Upper lobe of left lung (tissue), 6 donors: Measurements from ENCODE around the gene LAD1. TPM values are rescaled to one million over a fixed set of nuclear protein-coding genes. Genes with fewer than 3 reads are reported as not detected.

Experiments
- ATAC-seq, 2 donors: fragments of 200-7000 bp; cut with Tn5 transposase; one replicate each; pipeline ENCODE4 v1.9.1; 2022; ENCODE audit warnings: mild to moderate bottlenecking in 2 of 2, moderate library complexity in 2 of 2; ENCODE audit not compliant: low FRiP score in 2 of 2
- DNase-seq, 2 donors: peaks; one replicate each; pipeline ENCODE4 v3.0.0-alpha.2; 2019 to 2020
- H3K27ac ChIP-seq, 4 donors: fragments of 200-600 bp; sonication (generic); one replicate each; pipeline ENCODE4 v1.5.1; 2016 to 2019
- H3K27me3 ChIP-seq, 4 donors: fragments of 200-600 bp; sonication (generic); one replicate each; pipeline ENCODE4 v1.5.1; 2017 to 2019
- H3K36me3 ChIP-seq, 4 donors: fragments of 200-600 bp; sonication (generic); one replicate each; pipeline ENCODE4 v1.5.1; 2016 to 2019
- H3K4me1 ChIP-seq, 4 donors: fragments of 200-600 bp; sonication (generic); one replicate each; pipeline ENCODE4 v1.5.1; 2018 to 2019
- H3K4me3 ChIP-seq, 4 donors: fragments of 200-600 bp; sonication (generic); one replicate each; pipeline ENCODE4 v1.5.1; 2017 to 2019; ENCODE audit warnings: mild to moderate bottlenecking in 2 of 4, moderate library complexity in 1 of 4
- H3K9me3 ChIP-seq, 4 donors: fragments of 200-600 bp; sonication (generic); one replicate each; pipeline ENCODE4 v1.5.1; 2018 to 2019
- CTCF ChIP-seq, 6 experiments: fragments of 450-650 bp in 4 of 6; fragments of 200-600 bp in 2 of 6; sonication (generic) in 2 of 6; IDR thresholded peaks; one replicate each; pipeline ENCODE4 v1.5.1; 2016 to 2019; ENCODE audit warnings: antibody characterized with exemption in 6 of 6
- EP300 ChIP-seq, 4 donors: sonication (generic); formaldehyde crosslinking; IDR thresholded peaks; one replicate each; pipeline ENCODE4 v1.5.1; 2017; ENCODE audit warnings: antibody characterized with exemption in 4 of 4, control low read depth in 2 of 4
- POLR2A ChIP-seq, 4 donors: fragments of 450-650 bp; IDR thresholded peaks; one replicate each; pipeline ENCODE4 v1.5.1; 2016 to 2017; ENCODE audit warnings: antibody characterized with exemption in 4 of 4, mild to moderate bottlenecking in 2 of 4
- POLR2AphosphoS5 ChIP-seq, 2 donors: sonication (generic); formaldehyde crosslinking; IDR thresholded peaks; one replicate each; pipeline ENCODE4 v1.5.1; 2017; ENCODE audit warnings: antibody characterized with exemption in 2 of 2
- WGBS, 2 donors: methylation state at CpG; one replicate each; pipeline ENCODE4 v1.1.5; 2017 to 2018; 5-methylcytosine and 5-hydroxymethylcytosine counted together
- total RNA-seq, 6 donors: library from RNA; depleted of rRNA in 4 of 6; stranded (reverse); fragments of >200 nt in 4 of 6; gene quantifications; one replicate each; pipeline versions ENCODE4 v1.1.0 to v1.2.1, GENCODE V29; 2016 to 2021
- donor health status: DM: no; HTN: no; CAD: no; lungs with moderate emphysema.
- donor health status: DM: no; HTN: yes; CAD: no; lungs with severe emphysema.

LAD1 gene
- total RNA-seq, 6 donors from 2014 or later, result 12.6 to 48.1 (median 39.1) TPM

DNA sequence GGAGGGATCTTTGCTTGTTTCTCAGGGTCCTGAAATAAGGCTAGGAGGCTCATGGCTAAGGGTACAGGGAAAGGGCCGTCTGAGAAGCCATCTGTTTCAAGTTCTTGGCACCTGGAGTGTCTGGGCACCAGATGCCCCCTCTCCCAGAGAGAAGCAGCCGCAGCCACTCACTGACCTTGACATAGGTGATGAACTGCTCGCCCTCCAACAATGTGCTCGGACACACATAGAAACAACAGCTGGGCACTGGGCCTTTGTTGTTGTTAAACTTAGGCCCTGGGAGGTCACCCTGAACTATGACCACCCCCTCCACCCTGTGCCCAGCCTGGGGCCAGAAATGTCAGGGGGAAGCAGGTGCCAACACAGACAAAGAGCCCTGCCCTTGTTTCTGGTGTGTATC is 31.7 kb upstream of the LAD1 start:
- TF ChIP-seq EP300 (IDR thresholded peaks at IDR 0.05) (no peak), POLR2A (IDR thresholded peaks at IDR 0.05) (no peak), POLR2AphosphoS5 (IDR thresholded peaks at IDR 0.05) (no peak), CTCF (IDR thresholded peaks at IDR 0.05) (no peak)
- Histone ChIP-seq H3K4me1 (peaks cover 0 to 6% (median 6%) of the 10 kb centered on the region in 4 donors), H3K36me3 (no peaks in the 10 kb centered on the region), H3K4me3 (no peak overlapping the region), H3K27ac (no peak overlapping the region), H3K27me3 (no peaks in the 10 kb centered on the region), H3K9me3 (no peaks in the 10 kb centered on the region)
- WGBS, 2 donors, result 81 to 90% methylated on average over 3 to 4 of the region's 4 CpGs
- DNase-seq, result no peak
- ATAC-seq, result no peak

DNA sequence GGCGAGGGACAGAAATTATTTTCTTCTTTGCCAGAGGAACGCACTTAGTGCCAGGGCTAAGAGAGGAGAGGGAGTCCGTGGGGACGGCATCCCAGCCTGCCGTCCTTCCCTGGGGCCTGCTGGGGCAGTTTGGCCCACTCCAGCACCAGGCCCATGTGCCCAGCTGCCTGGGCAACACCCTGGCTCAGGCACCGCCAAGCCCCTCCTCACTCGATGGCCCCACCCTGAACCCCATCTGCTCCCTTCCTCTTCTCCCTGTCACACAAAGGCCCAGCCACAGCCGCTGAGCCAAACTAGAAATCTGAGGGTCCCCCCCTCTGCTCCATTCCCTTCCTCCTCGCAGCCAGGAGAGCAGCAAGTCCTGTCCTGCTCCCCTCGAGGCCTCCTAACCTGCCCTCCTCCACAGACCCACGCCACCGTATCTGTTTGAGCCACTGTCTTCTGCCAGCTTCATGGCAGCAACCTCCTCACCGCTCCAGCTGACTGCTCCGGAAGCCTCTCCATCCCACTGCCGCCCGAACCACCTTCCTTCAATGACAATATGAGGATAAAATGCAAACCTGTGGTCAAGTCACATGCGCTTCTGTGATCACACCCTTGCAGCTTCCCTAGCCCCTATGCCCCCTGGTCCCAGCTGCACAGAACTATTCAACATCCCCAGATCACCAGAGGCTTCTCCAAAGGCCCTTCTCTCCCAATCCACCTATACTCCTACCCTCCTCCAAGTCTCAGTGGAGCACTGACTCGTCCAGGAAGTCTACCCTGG is 30.8 kb upstream of the LAD1 start:
- WGBS, 2 donors, result 89% methylated on average over 18 of the region's 18 CpGs
- Histone ChIP-seq H3K4me3 (no peak overlapping the region), H3K36me3 (no peaks in the 10 kb centered on the region), H3K27ac (no peak overlapping the region), H3K4me1 (no peaks in the 10 kb centered on the region), H3K9me3 (no peaks in the 10 kb centered on the region), H3K27me3 (no peaks in the 10 kb centered on the region)
- no peak for TF ChIP-seq POLR2AphosphoS5 (IDR thresholded peaks at IDR 0.05)
- TF ChIP-seq POLR2A (IDR thresholded peaks at IDR 0.05), result no peak
- no peak for TF ChIP-seq EP300 (IDR thresholded peaks at IDR 0.05)
- TF ChIP-seq CTCF (IDR thresholded peaks at IDR 0.05), result no peak
- DNase-seq (no peak), ATAC-seq (no peak)

DNA sequence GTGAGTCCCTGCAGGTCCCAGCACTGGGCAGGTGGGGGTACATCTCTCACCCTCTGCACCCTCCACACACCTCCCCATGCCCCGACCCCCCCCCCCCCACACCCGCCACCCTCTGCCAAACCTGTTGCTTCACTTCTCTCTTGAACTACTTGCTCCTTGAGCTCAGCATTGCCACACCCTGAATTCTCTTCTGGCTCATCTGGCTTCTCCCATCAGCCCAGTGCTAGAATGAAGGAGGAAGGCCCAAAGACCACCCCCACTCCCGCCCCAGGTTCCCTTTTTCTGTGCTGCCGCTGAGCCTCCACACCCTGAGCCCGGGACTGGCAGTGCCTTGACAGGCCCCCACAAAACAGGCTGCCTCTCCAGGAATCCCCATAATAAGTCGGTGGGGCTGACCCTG is 28.8 kb upstream of the LAD1 start:
- WGBS, 2 donors, result 41 to 59% methylated on average over 6 of the region's 6 CpGs
- no peak overlapping the region for H3K4me3 ChIP-seq
- no peak for TF ChIP-seq POLR2A (IDR thresholded peaks at IDR 0.05)
- no peak for TF ChIP-seq EP300 (IDR thresholded peaks at IDR 0.05)
- TF ChIP-seq CTCF (IDR thresholded peaks at IDR 0.05), result no peak
- no peak for TF ChIP-seq POLR2AphosphoS5 (IDR thresholded peaks at IDR 0.05)

GRCh38 chr1:201426479-201427310 is 27.6 kb upstream of the LAD1 start:
- no peaks in the 10 kb centered on the region for H3K9me3 ChIP-seq
- H3K27ac ChIP-seq, result no peak overlapping the region
- DNase-seq, result no peak
- WGBS, 2 donors, result 68 to 77% methylated on average over 14 to 15 of the region's 15 CpGs
- no peak for ATAC-seq
- H3K27me3 ChIP-seq, result no peaks in the 10 kb centered on the region
- H3K36me3 ChIP-seq, result no peaks in the 10 kb centered on the region
- no peak overlapping the region for H3K4me3 ChIP-seq
- H3K4me1 ChIP-seq, result no peaks in the 10 kb centered on the region
- TF ChIP-seq POLR2A (IDR thresholded peaks at IDR 0.05) (no peak), CTCF (IDR thresholded peaks at IDR 0.05) (no peak), POLR2AphosphoS5 (IDR thresholded peaks at IDR 0.05) (no peak), EP300 (IDR thresholded peaks at IDR 0.05) (no peak)

More for the DNA sequence above, 28.8 kb upstream of the LAD1 start:
- Histone ChIP-seq H3K4me1 (no peaks in the 10 kb centered on the region), H3K36me3 (no peaks in the 10 kb centered on the region), H3K27me3 (no peaks in the 10 kb centered on the region), H3K9me3 (no peaks in the 10 kb centered on the region), H3K27ac (no peak overlapping the region)
- no peak for DNase-seq
- ATAC-seq, result no peak
